Body of pancreas (tissue), 4 donors: Measurements from ENCODE around the gene BMPER. TPM values are rescaled to one million over a fixed set of nuclear protein-coding genes. Genes with fewer than 3 reads are reported as not detected.

Experiments used
- ATAC-seq: fragments of 150-250 bp; one replicate; pipeline ENCODE4 v1.9.1; 2016
- DNase-seq, 4 donors: peaks; one replicate each; pipeline ENCODE4 v3.0.0-alpha.2; 2019
- H3K27ac ChIP-seq, 4 donors: fragments of 200-600 bp; sonication (generic); 1 replicate in 3 of 4; 2 replicates in 1 of 4; pipeline versions ENCODE4 v1.5.1 to v1.6.1; 2016 to 2019; ENCODE audit warnings: mild to moderate bottlenecking in 1 of 4, mixed read lengths in 1 of 4, moderate library complexity in 1 of 4
- H3K27me3 ChIP-seq, 2 donors: fragments of 200-600 bp; sonication (generic); one replicate each; pipeline ENCODE4 v1.6.0; 2016; ENCODE audit warnings: mild to moderate bottlenecking in 1 of 2
- H3K36me3 ChIP-seq, 2 donors: fragments of 200-600 bp; sonication (generic); replicated peaks in 1 of 2; 2 replicates each; pipeline ENCODE4 v1.5.1; 2016; ENCODE audit warnings: low read depth in 2 of 2; ENCODE audit not compliant: insufficient read depth in 1 of 2
- H3K4me1 ChIP-seq: fragments of 200-600 bp; sonication (generic); one replicate; pipeline ENCODE4 v1.6.0; 2016
- H3K4me3 ChIP-seq, 2 donors: fragments of 200-600 bp; sonication (generic); 1 replicate in 1 of 2; 2 replicates in 1 of 2; pipeline ENCODE4 v1.5.1; 2016 to 2019
- H3K9me3 ChIP-seq, 3 donors: fragments of 200-600 bp; sonication (generic); 1 replicate in 2 of 3; 2 replicates in 1 of 3; pipeline ENCODE4 v1.5.1; 2016
- POLR2A ChIP-seq, 3 donors: fragments of 450-650 bp; IDR thresholded peaks; one replicate each; pipeline ENCODE4 v1.6.1; 2016; ENCODE audit warnings: antibody characterized with exemption in 3 of 3, mild to moderate bottlenecking in 2 of 3
- WGBS, 2 donors: methylation state at CpG; one replicate each; pipeline ENCODE4 v1.1.5; 2017; 5-methylcytosine and 5-hydroxymethylcytosine counted together
- intact Hi-C: fragments of 100-400 bp; cut with DNase I; formaldehyde crosslinking; loops from one replicate; pipeline ENCODE4 v1.15.1; 2023
- total RNA-seq, 2 donors: library from RNA; depleted of rRNA; stranded (reverse); fragments of >200 nt; gene quantifications; one replicate each; pipeline ENCODE4 v1.1.0, GENCODE V29; 2016
- TF ChIP-seq, protein P1 (sequence below), 7 experiments: fragments of 450-650 bp in 4 of 7; fragments of 200-600 bp in 3 of 7; sonication (generic) in 3 of 7; IDR thresholded peaks; one replicate each; pipeline ENCODE4 v1.5.1; 2016 to 2019; ENCODE audit warnings: antibody characterized with exemption in 7 of 7

The BMPER gene
- total RNA-seq, 2 donors from 2014 or later: 0.33 to 0.78 TPM

DNA sequence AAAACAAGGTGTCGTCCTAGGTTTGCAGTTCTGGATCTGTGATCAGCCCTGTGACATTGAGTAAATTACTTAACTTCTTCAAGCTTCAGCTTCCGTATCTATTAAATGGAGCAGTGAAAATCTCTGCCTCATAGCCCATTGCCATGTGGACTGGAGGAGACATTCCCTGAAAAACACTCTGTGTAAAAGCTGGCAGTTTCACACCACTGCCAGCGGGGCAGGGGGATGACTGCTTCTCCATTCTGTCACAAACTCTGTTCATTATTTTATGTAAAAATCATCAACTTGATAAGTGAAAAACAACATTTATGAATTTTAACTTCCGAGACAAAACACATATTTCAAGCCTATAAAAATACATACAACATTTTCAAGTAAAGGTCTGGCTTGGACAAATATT lies 234.7 kb downstream of the BMPER start:
- no peak for ATAC-seq
- intact Hi-C loops: no loop called here
- no peaks in the 10 kb centered on the region for H3K9me3 ChIP-seq
- no peak for DNase-seq
- no peaks in the 10 kb centered on the region for H3K36me3 ChIP-seq
- 54 to 60% methylated on average over 4 of the region's 4 CpGs for WGBS, 2 donors
- no peak overlapping the region for H3K27ac ChIP-seq
- no peak overlapping the region for H3K4me3 ChIP-seq
- no peaks in the 10 kb centered on the region for H3K4me1 ChIP-seq
- no peak for TF ChIP-seq POLR2A (IDR thresholded peaks at IDR 0.05)
- TF ChIP-seq, protein P1, sequence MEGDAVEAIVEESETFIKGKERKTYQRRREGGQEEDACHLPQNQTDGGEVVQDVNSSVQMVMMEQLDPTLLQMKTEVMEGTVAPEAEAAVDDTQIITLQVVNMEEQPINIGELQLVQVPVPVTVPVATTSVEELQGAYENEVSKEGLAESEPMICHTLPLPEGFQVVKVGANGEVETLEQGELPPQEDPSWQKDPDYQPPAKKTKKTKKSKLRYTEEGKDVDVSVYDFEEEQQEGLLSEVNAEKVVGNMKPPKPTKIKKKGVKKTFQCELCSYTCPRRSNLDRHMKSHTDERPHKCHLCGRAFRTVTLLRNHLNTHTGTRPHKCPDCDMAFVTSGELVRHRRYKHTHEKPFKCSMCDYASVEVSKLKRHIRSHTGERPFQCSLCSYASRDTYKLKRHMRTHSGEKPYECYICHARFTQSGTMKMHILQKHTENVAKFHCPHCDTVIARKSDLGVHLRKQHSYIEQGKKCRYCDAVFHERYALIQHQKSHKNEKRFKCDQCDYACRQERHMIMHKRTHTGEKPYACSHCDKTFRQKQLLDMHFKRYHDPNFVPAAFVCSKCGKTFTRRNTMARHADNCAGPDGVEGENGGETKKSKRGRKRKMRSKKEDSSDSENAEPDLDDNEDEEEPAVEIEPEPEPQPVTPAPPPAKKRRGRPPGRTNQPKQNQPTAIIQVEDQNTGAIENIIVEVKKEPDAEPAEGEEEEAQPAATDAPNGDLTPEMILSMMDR (IDR thresholded peaks at IDR 0.05): no peak
- no peaks in the 10 kb centered on the region for H3K27me3 ChIP-seq

DNA sequence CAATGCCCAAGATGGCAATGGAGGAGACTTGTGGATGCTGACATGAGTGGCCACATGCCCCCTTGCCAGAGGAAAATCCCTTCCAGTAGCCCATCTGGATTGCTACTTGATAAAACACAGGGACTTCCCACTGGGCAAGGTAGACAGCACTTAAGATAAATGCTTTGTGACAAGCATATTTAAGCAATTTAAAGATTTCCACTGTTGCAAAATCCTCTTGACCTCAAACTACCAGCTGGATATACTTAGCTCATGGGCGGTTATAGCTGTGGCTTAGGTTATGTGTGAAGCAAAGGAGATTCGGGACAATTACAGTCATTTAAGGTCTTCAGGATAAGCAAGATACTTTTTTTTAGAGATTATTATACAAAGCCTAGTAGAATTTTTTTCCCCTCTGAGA lies 238.1 kb downstream of the BMPER start:
- no peak overlapping the region for H3K27ac ChIP-seq
- H3K27me3 ChIP-seq: no peaks in the 10 kb centered on the region
- DNase-seq (no peak), ATAC-seq (no peak)
- WGBS, 2 donors: 54 to 56% methylated on average over 2 of the region's 2 CpGs
- no peak overlapping the region for H3K4me3 ChIP-seq
- H3K36me3 ChIP-seq: no peaks in the 10 kb centered on the region
- no peaks in the 10 kb centered on the region for H3K9me3 ChIP-seq
- TF ChIP-seq, protein P1 (IDR thresholded peaks at IDR 0.05): no peak
- TF ChIP-seq POLR2A (IDR thresholded peaks at IDR 0.05): no peak
- no peaks in the 10 kb centered on the region for H3K4me1 ChIP-seq
- intact Hi-C loops: no loop called here

DNA sequence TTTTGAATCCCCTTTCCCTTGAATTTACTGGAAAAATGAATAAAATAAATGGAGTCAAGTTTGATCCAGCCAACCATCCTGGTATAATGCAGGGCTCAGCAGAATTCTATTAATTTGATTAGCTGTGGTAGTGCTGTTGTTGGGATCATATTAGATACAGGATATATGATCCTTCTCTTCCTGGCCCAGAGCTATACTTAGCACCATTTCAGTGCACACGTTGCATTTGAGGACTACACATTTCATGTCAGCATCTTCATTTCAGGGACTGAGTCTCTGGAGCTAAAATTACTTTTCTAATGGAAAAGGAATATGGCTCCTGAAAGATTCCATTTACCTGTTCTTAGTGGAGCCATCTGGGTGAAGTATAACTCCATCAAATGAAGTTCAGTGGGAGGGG lies 240.3 kb downstream of the BMPER start:
- H3K27ac ChIP-seq: no peak overlapping the region
- H3K4me1 ChIP-seq: no peaks in the 10 kb centered on the region
- H3K36me3 ChIP-seq: no peaks in the 10 kb centered on the region
- DNase-seq (no peak), ATAC-seq (no peak)
- no peaks in the 10 kb centered on the region for H3K27me3 ChIP-seq
- H3K9me3 ChIP-seq: no peaks in the 10 kb centered on the region
- 35 to 53% methylated on average over 1 of the region's 1 CpG for WGBS, 2 donors
- intact Hi-C loops: no loop called here
- H3K4me3 ChIP-seq: no peak overlapping the region
- TF ChIP-seq, protein P1 (IDR thresholded peaks at IDR 0.05): no peak
- no peak for TF ChIP-seq POLR2A (IDR thresholded peaks at IDR 0.05)

DNA sequence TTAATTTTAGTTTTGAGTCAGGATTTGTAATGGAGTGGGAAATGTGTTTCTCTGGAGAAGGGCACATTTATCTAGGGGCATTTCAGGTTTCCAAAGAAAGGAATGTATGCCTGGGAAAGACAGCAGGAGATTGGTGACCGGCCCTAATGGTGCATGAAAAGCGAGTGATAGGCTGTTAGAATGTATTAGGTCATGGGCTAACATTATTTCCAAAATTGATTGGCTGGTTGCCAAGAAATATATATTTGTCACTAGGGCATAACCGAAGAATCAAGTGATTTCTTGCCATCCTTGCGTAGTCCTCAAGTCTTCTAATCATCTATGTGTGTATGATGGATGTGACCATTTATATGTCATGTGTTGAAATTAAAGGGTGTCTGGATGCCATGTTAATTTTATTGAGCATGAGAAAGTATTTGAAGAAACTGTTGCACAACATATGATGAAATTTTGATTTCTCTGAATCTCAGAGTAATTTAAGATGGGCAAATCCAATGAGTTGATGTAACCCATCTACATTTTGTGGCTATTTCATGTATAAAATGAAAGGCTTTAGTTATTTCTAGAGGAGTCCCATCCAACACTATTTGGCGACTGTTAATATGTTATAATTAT lies 248.4 kb downstream of the BMPER start:
- no peaks in the 10 kb centered on the region for H3K36me3 ChIP-seq
- H3K4me1 ChIP-seq: peaks cover 5% of the 10 kb centered on the region
- TF ChIP-seq, protein P1 (IDR thresholded peaks at IDR 0.05): no peak
- TF ChIP-seq POLR2A (IDR thresholded peaks at IDR 0.05): no peak
- no peaks in the 10 kb centered on the region for H3K9me3 ChIP-seq
- WGBS, 2 donors: 66 to 73% methylated on average over 5 of the region's 5 CpGs
- DNase-seq: no peak
- intact Hi-C loops: no loop called here
- H3K27ac ChIP-seq: no peak overlapping the region
- no peak for ATAC-seq
- no peak overlapping the region for H3K4me3 ChIP-seq
- H3K27me3 ChIP-seq: no peaks in the 10 kb centered on the region

DNA sequence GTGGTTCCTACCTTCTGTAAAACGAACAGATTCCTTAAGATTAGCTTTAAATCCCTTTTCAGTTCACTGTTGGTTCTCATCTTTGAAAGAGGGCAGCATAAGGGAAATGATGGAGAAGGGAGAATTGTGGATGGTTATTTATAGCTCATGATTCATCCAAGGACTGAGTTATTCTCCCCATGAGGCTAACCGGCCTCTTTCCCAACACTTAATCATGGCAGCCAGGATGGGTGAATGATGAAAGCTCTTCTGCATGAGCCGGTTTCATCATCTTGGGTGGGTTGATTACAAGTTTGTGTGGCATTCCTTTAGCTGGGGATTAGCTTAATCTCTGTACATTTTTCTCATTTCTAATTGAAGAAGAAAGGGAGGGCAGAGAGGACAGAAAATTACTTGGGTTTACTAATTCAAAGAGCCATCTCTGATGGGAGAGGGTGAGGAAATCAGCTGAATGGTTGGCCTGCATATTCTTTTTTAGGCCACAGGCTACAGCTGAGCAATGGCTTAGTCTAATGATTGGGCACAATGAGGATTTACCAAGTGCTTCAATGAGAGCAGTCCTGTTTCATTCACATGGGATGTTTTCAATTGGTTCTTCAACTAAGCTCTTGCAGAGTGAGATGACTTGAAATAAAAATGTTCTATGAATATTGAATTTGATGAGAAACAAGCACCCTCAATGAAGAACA lies 250.0 kb downstream of the BMPER start:
- H3K36me3 ChIP-seq: no peaks in the 10 kb centered on the region
- no peak overlapping the region for H3K4me3 ChIP-seq
- H3K27ac ChIP-seq: no peak overlapping the region
- 62 to 66% methylated on average over 3 of the region's 3 CpGs for WGBS, 2 donors
- TF ChIP-seq, protein P1 (IDR thresholded peaks at IDR 0.05): no peak
- TF ChIP-seq POLR2A (IDR thresholded peaks at IDR 0.05): no peak
- no peaks in the 10 kb centered on the region for H3K27me3 ChIP-seq
- peak; percentile 25 for ATAC-seq
- DNase-seq: peak in 2 of 4 donors; percentile 5 to 16
- H3K4me1 ChIP-seq: peaks cover 7% of the 10 kb centered on the region
- H3K9me3 ChIP-seq: no peaks in the 10 kb centered on the region
- intact Hi-C loops: no loop called here
